SJCRH30 (cell line): ENCODE data around the gene P3H1. TPM values are rescaled to one million over a fixed set of nuclear protein-coding genes. Genes with fewer than 3 reads are reported as not detected.
"Not testable (repeated sequence)": the region's sequence is repeated elsewhere in the genome, so short reads cannot be mapped to it uniquely, and the experiment has no call there.

Experiments used
- DNase-seq, 2 experiments: peaks; one replicate each; pipeline ENCODE4 v3.0.0-alpha.2; 2015 to 2020
- H3K27ac ChIP-seq: fragments of 250-450 bp; sonication (Bioruptor Pico); 2 replicates; pipeline ENCODE4 v1.5.1; 2020; ENCODE audit warnings: mild to moderate bottlenecking, moderate library complexity
- H3K27me3 ChIP-seq: fragments of 250-450 bp; sonication (Bioruptor Pico); 2 replicates; pipeline ENCODE4 v1.5.1; 2020; ENCODE audit warnings: mild to moderate bottlenecking, moderate library complexity
- H3K36me3 ChIP-seq: fragments of 250-450 bp; sonication (Bioruptor Pico); 2 replicates; pipeline ENCODE4 v1.5.1; 2020; ENCODE audit warnings: mild to moderate bottlenecking, moderate library complexity
- H3K4me1 ChIP-seq: fragments of 250-450 bp; sonication (Bioruptor Pico); 2 replicates; pipeline ENCODE4 v1.5.1; 2020; ENCODE audit warnings: mild to moderate bottlenecking, moderate library complexity
- H3K4me3 ChIP-seq: fragments of 250-450 bp; sonication (Bioruptor Pico); 2 replicates; pipeline ENCODE4 v1.5.1; 2020; ENCODE audit warnings: mild to moderate bottlenecking, moderate library complexity
- H3K9me3 ChIP-seq: fragments of 250-450 bp; sonication (Bioruptor Pico); replicated peaks from 2 replicates; pipeline ENCODE4 v1.5.1; 2020; ENCODE audit warnings: mild to moderate bottlenecking, moderate library complexity
- total RNA-seq: library from RNA; depleted of rRNA; stranded (reverse); fragments of >200 nt; shearing (Covaris generic); gene quantifications from 2 replicates; pipeline ENCODE4 v1.2.3, GENCODE V29; 2014

The P3H1 gene
- total RNA-seq, 1 experiment from 2014 or later: 47.2 TPM

DNA sequence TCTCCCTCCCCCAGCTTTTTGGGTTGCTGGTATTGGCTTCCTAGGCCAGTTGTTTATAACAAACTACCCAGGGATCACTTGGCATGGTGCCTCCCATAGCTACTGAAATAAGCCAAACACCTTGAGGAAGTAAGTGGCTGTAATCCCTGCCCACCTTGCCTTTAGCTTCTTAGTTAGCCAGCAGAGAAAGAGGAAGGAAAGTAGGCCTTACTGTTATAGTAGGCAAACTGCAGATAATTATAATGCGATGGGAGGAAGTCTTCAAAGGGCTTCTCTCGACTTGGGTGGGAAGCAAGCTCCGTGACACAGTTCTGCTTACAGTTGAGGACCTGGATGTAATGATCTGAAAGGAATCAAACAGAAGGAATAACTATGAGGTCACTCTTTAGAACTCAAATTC is 8.2 kb downstream of the P3H1 start:
- Histone ChIP-seq H3K36me3 (peaks cover 32% of the 10 kb centered on the region; the same call in 1 of the 2 replicates), H3K27ac (no peak overlapping the region), H3K4me3 (no peak overlapping the region), H3K9me3 (no peaks in the 10 kb centered on the region), H3K4me1 (no peaks in the 10 kb centered on the region), H3K27me3 (no peaks in the 10 kb centered on the region)
- DNase-seq: no peak

DNA sequence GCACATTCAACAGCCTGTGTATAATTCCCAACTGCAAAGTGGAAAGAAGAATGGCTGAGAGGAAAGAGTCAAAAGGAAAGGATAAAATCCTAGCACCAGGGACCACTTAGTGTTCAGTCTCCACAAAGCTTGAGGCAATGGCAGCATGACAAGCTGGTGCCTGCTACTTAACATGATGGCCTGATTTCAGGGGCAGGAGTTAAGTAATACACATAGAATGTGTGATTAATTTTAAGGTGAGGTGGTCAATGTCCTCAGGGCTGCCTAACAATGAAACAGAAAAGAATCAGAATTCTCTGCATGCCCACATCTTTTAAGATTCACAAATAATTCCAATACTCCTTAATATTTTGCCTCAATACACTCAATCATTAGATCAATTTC is 8.9 kb downstream of the P3H1 start:
- Histone ChIP-seq H3K27me3 (no peaks in the 10 kb centered on the region), H3K27ac (no peak overlapping the region), H3K4me3 (no peak overlapping the region), H3K9me3 (no peaks in the 10 kb centered on the region), H3K4me1 (no peaks in the 10 kb centered on the region), H3K36me3 (peaks cover 38% of the 10 kb centered on the region)
- no peak for DNase-seq

DNA sequence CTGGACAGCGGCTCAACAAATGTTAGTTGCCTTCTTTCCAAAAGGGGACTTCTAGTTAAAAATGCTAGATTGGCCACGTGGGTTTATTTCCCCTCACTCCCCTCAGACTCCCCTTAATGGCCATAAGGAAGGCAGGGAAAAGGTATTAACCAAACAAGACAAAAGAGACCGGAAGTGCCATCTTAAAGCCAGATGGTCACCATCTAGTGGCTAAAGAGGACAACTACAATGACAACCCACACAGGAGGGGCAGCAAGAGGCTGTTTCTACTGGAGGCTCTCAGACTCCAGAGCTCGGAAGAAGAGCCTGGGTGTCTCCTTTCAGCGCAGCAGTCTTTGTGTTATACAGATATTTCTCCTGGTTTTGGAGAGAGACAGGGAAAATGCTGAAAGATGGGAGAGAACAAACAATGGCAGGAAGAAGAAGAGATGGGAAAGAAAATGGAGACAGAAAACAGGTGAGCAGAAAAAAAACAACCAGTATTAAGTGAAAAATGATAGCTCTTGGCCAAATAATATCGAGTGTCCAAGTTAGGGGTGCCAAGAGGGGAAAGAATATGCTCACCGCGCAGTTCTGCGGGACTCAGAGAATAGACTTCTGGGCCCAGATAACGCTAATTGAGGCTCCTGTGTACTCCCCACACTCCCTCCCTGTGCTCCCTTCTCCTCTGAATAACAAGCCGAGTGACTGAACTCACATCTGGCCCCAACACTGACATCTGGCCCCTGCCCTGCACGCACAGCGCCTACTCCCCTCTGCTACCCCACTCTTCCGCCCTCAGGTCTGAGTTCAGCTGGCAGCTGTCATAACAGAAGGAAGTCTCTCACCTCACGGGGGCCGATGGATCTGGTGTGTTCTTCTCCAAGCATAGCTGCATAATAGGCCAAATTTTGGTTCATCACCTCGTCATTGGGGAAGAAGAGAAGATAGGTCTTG is 9.6 kb downstream of the P3H1 start:
- Histone ChIP-seq H3K9me3 (no peaks in the 10 kb centered on the region), H3K4me3 (no peak overlapping the region), H3K36me3 (peaks cover 45% of the 10 kb centered on the region), H3K27ac (no peak overlapping the region), H3K4me1 (no peaks in the 10 kb centered on the region), H3K27me3 (no peaks in the 10 kb centered on the region)
- peak; percentile 52 to 78 for DNase-seq

DNA sequence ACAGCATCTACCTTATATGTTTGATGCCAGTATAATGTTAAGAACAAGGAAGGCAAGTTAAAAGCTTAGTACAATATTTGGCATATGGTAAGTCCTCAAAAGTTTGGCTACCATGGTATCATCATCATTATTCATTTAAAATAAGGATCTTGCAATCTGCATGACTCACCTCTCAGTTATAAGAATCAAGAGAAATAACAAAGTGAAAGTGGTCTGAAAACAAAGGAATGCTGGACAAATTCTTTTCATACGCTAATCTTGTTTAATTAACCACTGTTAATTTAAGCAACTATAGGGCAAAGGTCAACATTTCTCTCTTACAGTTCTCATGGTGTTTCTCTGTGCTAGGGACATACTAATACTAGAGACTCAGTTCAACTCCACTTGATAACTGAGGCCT is 13.8 kb downstream of the P3H1 start:
- DNase-seq: no peak
- H3K9me3 ChIP-seq: no peaks in the 10 kb centered on the region
- no peak overlapping the region for H3K4me3 ChIP-seq
- H3K27ac ChIP-seq: no peak overlapping the region
- peaks cover 55% of the 10 kb centered on the region for H3K36me3 ChIP-seq
- H3K4me1 ChIP-seq: no peaks in the 10 kb centered on the region
- no peaks in the 10 kb centered on the region for H3K27me3 ChIP-seq

DNA sequence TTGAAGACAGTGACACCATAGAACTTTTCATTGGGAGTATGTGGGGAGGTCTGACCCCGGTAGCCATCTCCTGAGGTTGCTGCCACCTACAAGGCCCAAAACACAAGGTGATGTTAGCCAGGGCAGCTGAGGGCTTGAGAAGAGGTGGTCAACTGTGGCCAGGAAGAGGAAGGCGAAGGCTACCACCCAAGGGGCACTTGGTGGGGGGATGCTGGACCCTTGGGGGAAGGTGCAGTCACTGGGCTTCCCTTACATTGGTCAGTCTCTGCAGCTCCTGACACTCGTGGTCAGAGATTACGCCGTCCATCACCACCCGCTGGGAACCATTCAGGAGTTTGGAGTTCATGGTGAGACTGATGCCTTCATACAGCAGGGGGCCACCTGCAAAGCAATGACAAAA is 14.5 kb downstream of the P3H1 start:
- Histone ChIP-seq H3K9me3 (no peaks in the 10 kb centered on the region), H3K36me3 (peaks cover 50% of the 10 kb centered on the region), H3K27ac (no peak overlapping the region), H3K4me1 (no peaks in the 10 kb centered on the region), H3K27me3 (no peaks in the 10 kb centered on the region), H3K4me3 (no peak overlapping the region)
- no peak for DNase-seq

DNA sequence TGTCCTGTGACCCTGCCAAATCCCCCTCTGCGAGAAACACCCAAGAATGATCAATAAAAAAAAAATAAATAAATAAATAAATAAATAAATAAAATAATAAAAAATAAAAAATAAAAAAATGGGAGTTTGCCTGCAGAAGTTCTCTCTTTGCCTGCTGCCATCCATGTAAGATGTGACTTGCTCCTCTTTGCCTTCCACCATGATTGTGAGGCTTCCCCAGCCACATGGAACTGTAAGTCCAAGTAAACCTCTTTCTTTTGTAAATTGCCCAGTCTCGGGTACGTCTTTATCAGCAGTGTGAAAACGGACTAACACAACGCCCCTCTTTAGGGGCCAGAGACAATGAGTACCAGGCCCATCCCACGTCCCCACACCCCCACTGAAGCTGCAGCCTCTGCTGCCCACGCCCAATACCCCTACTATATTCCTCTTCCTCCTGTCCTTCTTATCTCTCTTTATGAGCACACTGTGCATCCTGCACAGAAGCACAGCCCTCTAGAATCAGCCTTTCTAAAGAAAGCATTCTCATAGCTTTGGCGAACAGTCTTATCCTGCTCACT is 15.2 kb downstream of the P3H1 start:
- DNase-seq, H3K4me1 ChIP-seq, H3K27ac ChIP-seq, H3K4me3 ChIP-seq, H3K27me3 ChIP-seq, H3K9me3 ChIP-seq: not testable (repeated sequence)
- H3K36me3 ChIP-seq: peaks cover 50% of the 10 kb centered on the region

DNA sequence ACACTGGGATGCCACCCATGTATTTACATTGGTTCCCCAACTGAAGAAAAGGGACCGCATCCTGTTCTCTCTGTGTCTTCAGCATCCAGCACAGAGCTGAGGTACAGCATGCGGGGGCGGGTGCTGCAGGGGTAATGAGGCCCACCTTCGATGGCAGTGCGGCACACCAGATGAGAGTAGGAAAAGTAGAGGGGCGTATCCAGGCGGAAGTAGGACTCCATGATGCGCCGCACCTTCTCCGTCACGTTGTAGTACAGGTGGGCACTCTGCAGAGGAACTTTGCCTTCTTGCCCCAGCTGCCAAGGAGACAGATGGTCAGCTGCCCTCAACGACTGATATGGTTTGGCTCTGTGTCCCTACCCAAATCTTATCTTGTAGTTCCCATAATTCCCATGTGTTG is 16.8 kb downstream of the P3H1 start:
- Histone ChIP-seq H3K36me3 (peaks cover 44% of the 10 kb centered on the region), H3K27me3 (no peaks in the 10 kb centered on the region), H3K27ac (no peak overlapping the region), H3K9me3 (no peaks in the 10 kb centered on the region), H3K4me1 (no peaks in the 10 kb centered on the region), H3K4me3 (no peak overlapping the region)
- no peak for DNase-seq

DNA sequence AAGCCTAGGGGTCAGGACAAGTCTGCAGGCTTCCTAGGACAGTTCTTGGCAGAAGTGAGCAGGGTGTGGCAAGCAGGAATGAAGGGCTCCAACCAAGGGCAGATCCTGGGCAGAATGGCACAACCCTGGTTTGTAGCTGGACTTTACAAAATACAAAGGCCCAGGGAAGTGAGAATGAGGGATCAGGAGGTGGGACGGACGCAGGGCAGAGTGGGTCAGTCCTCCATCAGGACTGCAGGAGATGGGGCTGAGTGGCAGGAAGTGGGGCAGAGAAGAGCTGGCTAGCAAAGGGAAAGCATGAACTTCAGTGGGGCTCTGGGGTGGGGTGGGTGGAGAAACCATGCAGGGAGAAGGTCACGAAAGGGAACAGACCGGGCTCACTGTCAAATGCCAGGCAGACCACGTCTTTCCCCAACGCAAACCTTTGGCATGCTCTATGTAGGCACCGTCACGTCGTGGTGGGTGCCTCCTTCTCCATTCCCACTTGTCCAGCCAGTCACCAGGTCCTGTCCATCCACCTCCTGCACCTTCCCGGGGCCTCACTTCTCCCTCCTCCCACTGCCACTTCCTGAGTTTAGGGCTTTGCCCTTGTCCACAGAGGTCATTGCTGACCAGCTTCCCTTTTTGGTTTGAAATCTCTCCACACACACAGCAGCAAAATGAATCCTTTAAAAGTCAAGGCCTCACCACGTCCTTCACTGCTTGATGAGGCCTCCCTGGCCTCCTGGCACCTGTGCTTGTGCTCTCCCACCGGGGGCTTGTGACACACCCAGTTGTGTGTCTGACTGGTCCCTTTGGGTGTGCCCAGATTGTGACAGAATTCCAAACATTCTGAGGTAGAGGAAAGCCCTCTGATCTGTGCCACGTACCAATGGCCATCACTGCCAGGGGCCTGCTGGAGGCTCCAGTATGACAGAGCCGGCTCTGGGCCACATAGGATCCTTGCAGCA is 18.1 kb downstream of the P3H1 start:
- peaks cover 32% of the 10 kb centered on the region for H3K36me3 ChIP-seq
- DNase-seq: no peak

DNA sequence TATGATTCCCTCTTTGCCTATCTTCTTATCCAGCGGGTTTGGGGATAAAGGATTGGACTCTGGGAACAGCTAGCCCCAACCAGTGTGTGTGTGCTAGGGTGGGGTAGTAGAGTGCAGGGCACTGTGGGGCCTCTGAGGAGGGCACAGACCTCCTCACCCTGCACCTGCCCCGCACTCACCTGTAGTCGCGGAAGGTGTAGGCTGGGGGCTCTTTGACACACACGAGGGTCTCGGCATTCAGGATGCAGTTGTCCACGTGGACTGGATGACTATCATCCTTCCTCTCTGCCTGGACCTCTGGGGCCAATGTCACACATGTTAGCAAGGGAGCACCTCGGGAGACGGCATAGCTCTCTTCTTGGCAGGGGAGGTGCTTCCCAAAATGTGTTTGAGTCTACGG is 18.8 kb downstream of the P3H1 start:
- peaks cover 5% of the 10 kb centered on the region; the same call in 1 of the 2 replicates for H3K4me1 ChIP-seq
- H3K4me3 ChIP-seq: no peak overlapping the region
- H3K27ac ChIP-seq: no peak overlapping the region
- H3K36me3 ChIP-seq: peaks cover 26% of the 10 kb centered on the region
- DNase-seq: no peak
- H3K27me3 ChIP-seq: no peaks in the 10 kb centered on the region
- H3K9me3 ChIP-seq: no peaks in the 10 kb centered on the region

More for the DNA sequence above, 18.1 kb downstream of the P3H1 start:
- Histone ChIP-seq H3K27me3 (no peaks in the 10 kb centered on the region), H3K27ac (no peak overlapping the region), H3K9me3 (no peaks in the 10 kb centered on the region), H3K4me3 (no peak overlapping the region), H3K4me1 (no peaks in the 10 kb centered on the region)

DNA sequence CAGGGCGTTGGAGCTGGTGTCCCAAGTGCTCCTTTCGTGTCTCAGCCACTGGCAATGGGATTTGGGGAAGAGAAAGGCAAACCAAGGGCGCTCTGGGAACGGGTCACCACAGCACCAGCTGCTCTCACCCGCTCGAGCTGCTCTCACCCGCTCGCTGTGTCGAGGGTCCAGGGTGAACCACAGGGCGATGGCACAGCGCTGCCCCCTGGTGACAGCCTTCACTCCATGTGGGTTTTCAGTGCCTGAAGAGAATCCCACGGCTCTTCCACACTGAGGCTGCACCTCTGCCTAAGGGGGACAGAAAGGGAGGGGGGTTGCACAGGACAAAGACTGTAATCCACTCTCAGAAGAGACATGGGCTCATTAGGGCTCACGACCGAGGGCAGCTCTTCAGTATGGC is 19.7 kb downstream of the P3H1 start:
- peak; percentile 63 to 78 for DNase-seq
- Histone ChIP-seq H3K9me3 (no peaks in the 10 kb centered on the region), H3K4me3 (no peak overlapping the region), H3K4me1 (peaks cover 12% of the 10 kb centered on the region; the same call in 1 of the 2 replicates), H3K27me3 (no peaks in the 10 kb centered on the region), H3K27ac (no peak overlapping the region), H3K36me3 (peaks cover 17% of the 10 kb centered on the region)

DNA sequence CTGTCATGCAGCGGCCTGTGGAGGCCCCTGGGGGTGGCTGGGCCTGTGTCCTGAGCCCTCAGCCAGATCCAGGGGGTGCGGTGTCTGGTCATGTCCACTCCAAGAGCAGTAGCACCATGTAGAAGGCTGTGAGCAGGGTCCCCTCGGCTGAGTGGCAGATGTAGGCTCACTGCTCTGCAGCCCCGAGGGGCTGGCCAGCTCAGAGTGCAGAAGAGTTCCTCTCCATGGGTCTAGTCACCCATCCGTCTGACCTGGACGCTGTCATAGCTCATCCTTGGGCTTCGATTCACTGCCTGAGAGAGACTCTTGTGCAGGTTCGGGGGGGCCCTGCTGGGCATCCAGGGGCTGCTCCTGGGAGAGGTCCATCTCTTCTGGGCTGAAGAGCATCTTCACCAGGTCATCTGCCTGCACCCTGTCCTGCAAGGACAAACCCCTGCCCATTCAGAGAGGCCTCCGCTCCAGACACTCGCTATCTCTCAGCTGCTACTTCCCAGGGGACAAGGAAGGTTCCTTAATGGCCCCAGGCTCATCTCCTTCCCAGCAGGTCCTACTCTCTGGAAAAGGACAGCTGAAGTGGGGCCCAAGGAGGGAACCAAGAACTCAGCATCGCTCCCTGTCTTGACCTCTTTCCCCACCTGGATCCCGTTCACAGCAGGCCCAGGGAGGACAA is 20.3 kb downstream of the P3H1 start:
- H3K27ac ChIP-seq: no peak overlapping the region
- no peaks in the 10 kb centered on the region for H3K9me3 ChIP-seq
- peaks cover 13% of the 10 kb centered on the region for H3K36me3 ChIP-seq
- H3K4me3 ChIP-seq: no peak overlapping the region
- H3K4me1 ChIP-seq: peaks cover 12% of the 10 kb centered on the region; the same call in 1 of the 2 replicates
- DNase-seq: no peak
- H3K27me3 ChIP-seq: no peaks in the 10 kb centered on the region

DNA sequence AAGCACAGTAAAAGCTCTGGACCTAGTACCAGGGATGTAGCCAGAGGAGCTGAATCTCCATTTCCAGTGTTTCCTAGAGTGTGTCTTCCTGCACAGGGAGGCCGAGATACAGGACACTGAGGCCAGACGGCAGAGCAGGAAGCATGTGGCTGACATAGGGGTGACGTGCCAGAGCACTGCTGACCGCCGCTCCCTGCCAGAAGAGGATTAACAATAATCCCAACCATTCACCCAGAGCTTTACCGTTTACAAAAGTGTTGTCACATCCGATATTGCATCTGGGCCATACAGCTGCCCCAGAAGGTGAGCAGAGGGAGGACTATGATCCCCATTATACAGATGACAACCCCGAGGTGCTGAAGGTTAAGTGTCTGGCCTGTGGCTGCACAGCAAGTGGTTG is 21.0 kb downstream of the P3H1 start:
- no peak overlapping the region for H3K27ac ChIP-seq
- DNase-seq: no peak
- H3K4me3 ChIP-seq: no peak overlapping the region
- H3K4me1 ChIP-seq: peaks cover 12% of the 10 kb centered on the region; the same call in 1 of the 2 replicates
- H3K36me3 ChIP-seq: peaks cover 11% of the 10 kb centered on the region
- no peaks in the 10 kb centered on the region for H3K9me3 ChIP-seq
- H3K27me3 ChIP-seq: no peaks in the 10 kb centered on the region

DNA sequence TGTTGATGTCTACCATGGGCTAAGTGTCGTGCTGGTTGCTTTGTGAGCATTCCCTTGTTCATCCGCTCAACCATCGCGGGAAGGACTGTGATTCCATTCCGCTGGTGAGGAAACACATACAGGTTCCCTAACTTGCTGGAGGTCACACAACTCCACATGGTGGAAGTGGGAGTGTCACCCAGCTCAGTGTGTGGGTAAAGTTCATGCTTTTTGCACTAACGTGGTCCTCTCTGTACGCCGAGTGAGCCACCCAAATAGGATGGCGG is 22.7 kb downstream of the P3H1 start:
- Histone ChIP-seq H3K27me3 (no peaks in the 10 kb centered on the region), H3K27ac (no peak overlapping the region), H3K4me3 (no peak overlapping the region), H3K9me3 (no peaks in the 10 kb centered on the region), H3K4me1 (peaks cover 15% of the 10 kb centered on the region; the same call in 1 of the 2 replicates), H3K36me3 (peaks cover 2% of the 10 kb centered on the region; the same call in 1 of the 2 replicates)
- DNase-seq: no peak

DNA sequence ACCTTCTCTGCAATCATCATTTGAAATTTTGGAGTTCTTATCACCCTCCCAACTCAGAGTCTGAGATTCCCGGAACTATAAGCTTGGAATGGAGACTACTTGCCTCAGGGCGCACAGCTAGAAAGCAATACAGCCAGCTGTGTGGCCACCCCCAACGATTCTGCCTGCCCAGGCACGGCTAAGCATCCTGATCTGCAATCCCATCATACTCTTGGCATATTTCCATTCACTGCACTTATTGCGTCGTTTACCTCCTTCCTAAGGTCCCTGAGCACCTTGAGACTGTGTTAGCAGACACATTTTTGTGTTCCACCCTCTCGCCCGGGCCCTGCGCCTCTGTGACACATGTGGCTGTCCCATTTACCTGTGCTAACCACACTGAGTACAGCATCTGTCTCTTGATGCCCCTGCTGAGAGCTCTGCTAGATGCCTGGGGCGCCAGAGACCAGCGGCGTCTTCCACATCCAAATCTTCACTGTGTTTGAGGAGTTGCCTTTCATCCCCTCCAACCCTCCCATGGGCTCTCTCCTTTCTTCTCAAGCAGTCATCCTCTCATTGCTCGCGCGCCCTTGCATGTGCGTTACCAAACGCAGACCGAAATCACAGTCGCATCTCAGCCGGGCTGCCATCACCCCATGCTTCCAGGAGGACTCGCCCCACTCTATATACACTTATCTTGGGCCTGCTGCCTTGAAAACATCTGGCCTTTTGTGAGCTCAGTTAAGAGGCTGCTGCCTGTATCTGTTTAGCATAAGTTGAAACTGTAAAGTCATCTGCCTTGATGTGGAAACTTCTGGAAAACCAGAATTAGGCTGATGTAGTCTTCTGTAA is 23.3 kb downstream of the P3H1 start:
- peak; percentile 72 to 77 for DNase-seq
- peak overlapping the region; percentile 34 for H3K4me3 ChIP-seq
- no peaks in the 10 kb centered on the region for H3K27me3 ChIP-seq
- H3K9me3 ChIP-seq: no peaks in the 10 kb centered on the region
- peaks cover 15% of the 10 kb centered on the region; the same call in 1 of the 2 replicates for H3K4me1 ChIP-seq
- peaks cover 2% of the 10 kb centered on the region; the same call in 1 of the 2 replicates for H3K36me3 ChIP-seq
- peak overlapping the region; percentile 68 for H3K27ac ChIP-seq
